HFFc6 (cell line): ENCODE measurements around the gene MBD3L3. TPM values are rescaled to one million over a fixed set of nuclear protein-coding genes. Genes with fewer than 3 reads are reported as not detected.
"Not testable (repeated sequence)": the region's sequence is repeated elsewhere in the genome, so short reads cannot be mapped to it uniquely, and the experiment has no call there.

Source experiments
- DNase-seq: peaks from one replicate; pipeline ENCODE4 v3.0.0-alpha.2; 2018
- H3K27ac Mint-ChIP-seq: 2 replicates; pipeline ENCODE4 v1.8.0; 2020; ENCODE audit warnings: mild to moderate bottlenecking, mixed read lengths
- H3K27me3 Mint-ChIP-seq: 2 replicates; pipeline ENCODE4 v1.8.0; 2021; ENCODE audit warnings: mild to moderate bottlenecking, moderate library complexity, mixed read lengths; ENCODE audit not compliant: insufficient read depth
- H3K36me3 Mint-ChIP-seq: 2 replicates; pipeline ENCODE4 v1.8.0; 2021; ENCODE audit warnings: low read depth, mixed read lengths
- H3K4me1 Mint-ChIP-seq: 2 replicates; pipeline ENCODE4 v1.8.0; 2020; ENCODE audit warnings: low read depth, mixed read lengths
- H3K4me3 Mint-ChIP-seq: 2 replicates; pipeline ENCODE4 v1.8.0; 2020; ENCODE audit warnings: mild to moderate bottlenecking, moderate library complexity, mixed read lengths
- H3K9me3 Mint-ChIP-seq: 2 replicates; pipeline ENCODE4 v1.8.0; 2020; ENCODE audit warnings: mild to moderate bottlenecking, mixed read lengths
- total RNA-seq, 6 experiments: library from RNA; stranded (reverse); fragmentation: NEBNext Ultra II Directional; extraction: Animal tissue kit (Norgen Biotek cat#: 25700); gene quantifications; 2 replicates in 1 of 6; 3 replicates in 5 of 6; pipeline ENCODE4 v1.2.3, GENCODE V29; 2021
- TF ChIP-seq, protein P1 (sequence below): fragments of 200-600 bp; sonication (generic); IDR thresholded peaks from 2 replicates; pipeline ENCODE4 v1.5.0; 2021; ENCODE audit warnings: antibody characterized with exemption, mild to moderate bottlenecking

The MBD3L3 gene
- total RNA-seq, 6 experiments from 2014 or later = not detected

DNA sequence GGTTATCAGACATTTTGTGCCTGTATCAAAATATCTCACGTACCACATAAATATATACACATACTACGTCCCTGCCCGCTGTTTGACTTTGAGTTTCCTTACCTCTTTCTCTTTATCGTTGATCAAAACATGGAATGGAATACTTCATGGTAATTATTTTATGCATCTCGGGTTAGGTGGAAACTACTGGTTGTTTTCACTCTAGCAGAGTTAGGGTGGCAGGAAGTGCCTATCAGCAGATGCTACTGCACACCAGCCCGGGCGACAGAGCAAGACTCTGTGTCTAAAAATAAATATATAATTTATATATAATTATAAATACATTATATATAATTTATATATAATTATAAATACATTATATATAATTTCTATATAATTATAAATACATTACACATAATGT, 5.6 kb downstream of the MBD3L3 start:
- DNase-seq, H3K27ac Mint-ChIP-seq, H3K36me3 Mint-ChIP-seq, H3K27me3 Mint-ChIP-seq, H3K9me3 Mint-ChIP-seq, H3K4me1 Mint-ChIP-seq, H3K4me3 Mint-ChIP-seq: not testable (repeated sequence)

DNA sequence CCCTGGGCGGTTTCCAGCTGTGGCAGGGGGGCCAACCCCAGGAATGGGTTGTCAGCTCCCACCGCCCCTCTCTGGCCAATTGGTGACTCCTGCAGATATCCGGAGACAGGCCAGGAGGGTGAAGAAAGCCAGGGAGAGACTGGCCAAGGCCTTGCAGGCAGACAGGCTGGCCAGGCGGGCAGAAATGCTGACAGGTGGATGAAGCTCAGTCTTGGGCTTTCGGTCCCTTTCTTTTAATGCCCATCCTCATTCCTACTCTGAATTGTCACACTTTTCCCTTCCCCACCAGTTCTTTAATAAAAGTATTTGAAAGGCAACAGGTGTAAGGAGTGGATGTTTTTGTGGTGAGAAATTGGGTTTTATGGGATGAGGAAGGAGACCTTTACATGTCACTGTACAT, 7.1 kb downstream of the MBD3L3 start:
- not testable (repeated sequence) for H3K27me3 Mint-ChIP-seq, DNase-seq, H3K4me3 Mint-ChIP-seq, H3K4me1 Mint-ChIP-seq, H3K9me3 Mint-ChIP-seq, H3K27ac Mint-ChIP-seq, H3K36me3 Mint-ChIP-seq

DNA sequence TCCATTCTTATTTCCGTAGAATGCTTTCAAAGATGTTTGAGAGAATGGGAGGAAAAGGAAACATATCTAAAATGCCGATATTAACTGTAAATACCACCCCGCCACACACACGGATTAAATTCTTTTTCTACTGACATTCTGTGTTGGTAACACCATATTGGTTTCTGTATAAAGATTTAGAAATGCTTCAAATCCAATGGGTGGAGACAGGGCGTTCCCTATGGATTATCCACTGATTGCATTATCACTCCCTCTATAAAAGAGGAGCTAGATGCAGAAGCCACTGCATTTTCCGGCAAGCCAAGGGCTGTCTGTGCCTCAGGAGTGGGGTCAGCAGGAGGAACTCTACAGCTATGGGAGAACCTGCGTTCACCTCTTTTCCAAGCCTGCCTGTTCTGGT, 9.5 kb downstream of the MBD3L3 start, which contains the start of gene MBD3L2:
Gene MBD3L2, plus strand, starts transcription at position 301 of the 400 bp plus-strand sequence. Its CDS starts 53 bp downstream, at position 354.
- not testable (repeated sequence) for H3K4me1 Mint-ChIP-seq, H3K9me3 Mint-ChIP-seq, H3K36me3 Mint-ChIP-seq, H3K4me3 Mint-ChIP-seq, H3K27ac Mint-ChIP-seq, DNase-seq, H3K27me3 Mint-ChIP-seq

DNA sequence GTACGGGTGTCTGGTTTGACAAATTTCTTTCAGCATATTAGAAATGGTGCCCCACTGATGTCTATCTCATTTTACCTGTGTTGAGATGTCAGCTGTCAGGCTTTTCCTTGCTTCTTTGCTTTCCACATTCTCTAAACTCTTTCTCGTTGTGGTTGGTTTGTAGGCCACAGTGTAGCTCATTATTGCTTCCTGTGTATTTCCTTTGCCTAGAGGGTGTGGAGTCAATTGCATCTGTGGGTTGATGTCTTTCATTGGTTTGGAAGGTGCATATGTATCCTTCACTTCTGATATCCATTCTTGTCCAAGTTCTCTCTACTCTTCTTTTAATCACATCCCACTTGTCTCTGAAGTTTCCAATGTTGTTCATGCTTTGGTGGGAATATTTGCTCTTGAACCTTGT, 16.9 kb downstream of the MBD3L3 start:
- H3K4me1 Mint-ChIP-seq, H3K9me3 Mint-ChIP-seq, DNase-seq, H3K27me3 Mint-ChIP-seq, H3K4me3 Mint-ChIP-seq, H3K27ac Mint-ChIP-seq, H3K36me3 Mint-ChIP-seq: not testable (repeated sequence)

DNA sequence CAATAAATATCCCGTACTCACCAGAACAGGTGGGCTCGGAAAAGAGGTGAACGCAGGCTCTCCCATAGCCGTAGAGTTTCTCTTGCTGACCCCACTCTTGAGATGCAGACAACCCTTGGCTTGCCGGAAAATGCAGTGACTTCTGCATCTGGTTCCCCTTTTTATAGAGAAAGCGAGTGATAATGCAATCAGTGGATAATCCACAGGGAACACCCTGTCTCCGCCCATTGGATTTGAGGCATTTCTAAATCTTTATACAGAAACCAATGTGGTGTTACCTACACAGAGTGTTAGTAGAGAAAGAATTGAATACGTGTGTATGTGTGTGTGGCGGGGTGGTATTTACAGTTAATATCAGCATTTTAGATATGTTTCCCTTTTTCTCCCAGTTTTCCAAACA, 18.4 kb downstream of the MBD3L3 start, which contains the start of gene MBD3L4:
Gene MBD3L4, minus strand, starts transcription at position 101 of the 400 bp plus-strand sequence. Its CDS starts 35 bp downstream, at position 66.
- H3K27ac Mint-ChIP-seq, DNase-seq, H3K27me3 Mint-ChIP-seq, H3K9me3 Mint-ChIP-seq, H3K36me3 Mint-ChIP-seq, H3K4me3 Mint-ChIP-seq, H3K4me1 Mint-ChIP-seq: not testable (repeated sequence)

DNA sequence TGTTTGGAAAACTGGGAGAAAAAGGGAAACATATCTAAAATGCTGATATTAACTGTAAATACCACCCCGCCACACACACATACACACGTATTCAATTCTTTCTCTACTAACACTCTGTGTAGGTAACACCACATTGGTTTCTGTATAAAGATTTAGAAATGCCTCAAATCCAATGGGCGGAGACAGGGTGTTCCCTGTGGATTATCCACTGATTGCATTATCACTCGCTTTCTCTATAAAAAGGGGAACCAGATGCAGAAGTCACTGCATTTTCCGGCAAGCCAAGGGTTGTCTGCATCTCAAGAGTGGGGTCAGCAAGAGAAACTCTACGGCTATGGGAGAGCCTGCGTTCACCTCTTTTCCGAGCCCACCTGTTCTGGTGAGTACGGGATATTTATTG, 28.2 kb downstream of the MBD3L3 start, which contains the start of gene MBD3L5:
Gene MBD3L5, plus strand, starts transcription at position 301 of the 400 bp plus-strand sequence. Its CDS starts 34 bp downstream, at position 335.
- not testable (repeated sequence) for H3K27ac Mint-ChIP-seq, H3K4me1 Mint-ChIP-seq, H3K9me3 Mint-ChIP-seq, DNase-seq, H3K4me3 Mint-ChIP-seq, H3K27me3 Mint-ChIP-seq, H3K36me3 Mint-ChIP-seq

DNA sequence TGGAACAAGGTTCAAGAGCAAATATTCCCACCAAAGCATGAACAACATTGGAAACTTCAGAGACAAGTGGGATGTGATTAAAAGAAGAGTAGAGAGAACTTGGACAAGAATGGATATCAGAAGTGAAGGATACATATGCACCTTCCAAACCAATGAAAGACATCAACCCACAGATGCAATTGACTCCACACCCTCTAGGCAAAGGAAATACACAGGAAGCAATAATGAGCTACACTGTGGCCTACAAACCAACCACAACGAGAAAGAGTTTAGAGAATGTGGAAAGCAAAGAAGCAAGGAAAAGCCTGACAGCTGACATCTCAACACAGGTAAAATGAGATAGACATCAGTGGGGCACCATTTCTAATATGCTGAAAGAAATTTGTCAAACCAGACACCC, 29.7 kb downstream of the MBD3L3 start:
- H3K9me3 Mint-ChIP-seq, H3K36me3 Mint-ChIP-seq, H3K4me3 Mint-ChIP-seq, H3K4me1 Mint-ChIP-seq, H3K27me3 Mint-ChIP-seq, H3K27ac Mint-ChIP-seq, DNase-seq: not testable (repeated sequence)

DNA sequence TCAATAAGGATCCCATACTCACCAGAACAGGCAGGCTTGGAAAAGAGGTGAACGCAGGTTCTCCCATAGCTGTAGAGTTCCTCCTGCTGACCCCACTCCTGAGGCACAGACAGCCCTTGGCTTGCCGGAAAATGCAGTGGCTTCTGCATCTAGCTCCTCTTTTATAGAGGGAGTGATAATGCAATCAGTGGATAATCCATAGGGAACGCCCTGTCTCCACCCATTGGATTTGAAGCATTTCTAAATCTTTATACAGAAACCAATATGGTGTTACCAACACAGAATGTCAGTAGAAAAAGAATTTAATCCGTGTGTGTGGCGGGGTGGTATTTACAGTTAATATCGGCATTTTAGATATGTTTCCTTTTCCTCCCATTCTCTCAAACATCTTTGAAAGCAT, 37.1 kb downstream of the MBD3L3 start, which contains the start of gene MBD3L2B:
Gene MBD3L2B, minus strand, starts transcription at position 101 of the 400 bp plus-strand sequence. Its CDS starts 34 bp downstream, at position 67.
- DNase-seq, H3K36me3 Mint-ChIP-seq: not testable (repeated sequence)

DNA sequence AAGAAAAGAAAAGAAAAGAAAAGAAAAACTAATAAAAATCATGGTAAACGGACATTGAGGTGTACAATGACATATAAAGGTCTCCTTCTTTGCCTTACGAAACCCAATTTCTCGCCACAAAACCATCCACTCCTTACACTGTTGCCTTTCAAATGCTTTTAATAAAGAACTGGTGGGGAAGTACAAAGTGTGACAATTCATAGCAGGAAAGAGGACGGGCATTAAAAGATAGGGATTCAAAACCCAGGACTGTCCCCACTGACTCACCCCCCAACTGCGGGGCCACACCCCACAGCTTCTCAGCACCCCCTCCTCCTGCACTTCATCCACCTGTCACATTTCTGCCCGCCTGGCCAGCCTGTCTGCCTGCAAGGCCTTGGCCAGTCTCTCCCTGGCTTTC, 39.6 kb downstream of the MBD3L3 start:
- no peak for DNase-seq
- Mint-ChIP-seq H3K27ac (no peak overlapping the region), H3K4me1 (no peaks in the 10 kb centered on the region), H3K27me3 (no peaks in the 10 kb centered on the region), H3K4me3 (no peak overlapping the region), H3K9me3 (no peaks in the 10 kb centered on the region; the same call in 1 of the 2 replicates), H3K36me3 (no peaks in the 10 kb centered on the region)
- TF ChIP-seq, protein P1, sequence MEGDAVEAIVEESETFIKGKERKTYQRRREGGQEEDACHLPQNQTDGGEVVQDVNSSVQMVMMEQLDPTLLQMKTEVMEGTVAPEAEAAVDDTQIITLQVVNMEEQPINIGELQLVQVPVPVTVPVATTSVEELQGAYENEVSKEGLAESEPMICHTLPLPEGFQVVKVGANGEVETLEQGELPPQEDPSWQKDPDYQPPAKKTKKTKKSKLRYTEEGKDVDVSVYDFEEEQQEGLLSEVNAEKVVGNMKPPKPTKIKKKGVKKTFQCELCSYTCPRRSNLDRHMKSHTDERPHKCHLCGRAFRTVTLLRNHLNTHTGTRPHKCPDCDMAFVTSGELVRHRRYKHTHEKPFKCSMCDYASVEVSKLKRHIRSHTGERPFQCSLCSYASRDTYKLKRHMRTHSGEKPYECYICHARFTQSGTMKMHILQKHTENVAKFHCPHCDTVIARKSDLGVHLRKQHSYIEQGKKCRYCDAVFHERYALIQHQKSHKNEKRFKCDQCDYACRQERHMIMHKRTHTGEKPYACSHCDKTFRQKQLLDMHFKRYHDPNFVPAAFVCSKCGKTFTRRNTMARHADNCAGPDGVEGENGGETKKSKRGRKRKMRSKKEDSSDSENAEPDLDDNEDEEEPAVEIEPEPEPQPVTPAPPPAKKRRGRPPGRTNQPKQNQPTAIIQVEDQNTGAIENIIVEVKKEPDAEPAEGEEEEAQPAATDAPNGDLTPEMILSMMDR = no peak

More for the DNA sequence above, 37.1 kb downstream of the MBD3L3 start, which contains the start of gene MBD3L2B:
- H3K27me3 Mint-ChIP-seq, H3K27ac Mint-ChIP-seq, H3K4me3 Mint-ChIP-seq, H3K4me1 Mint-ChIP-seq, H3K9me3 Mint-ChIP-seq: not testable (repeated sequence)

DNA sequence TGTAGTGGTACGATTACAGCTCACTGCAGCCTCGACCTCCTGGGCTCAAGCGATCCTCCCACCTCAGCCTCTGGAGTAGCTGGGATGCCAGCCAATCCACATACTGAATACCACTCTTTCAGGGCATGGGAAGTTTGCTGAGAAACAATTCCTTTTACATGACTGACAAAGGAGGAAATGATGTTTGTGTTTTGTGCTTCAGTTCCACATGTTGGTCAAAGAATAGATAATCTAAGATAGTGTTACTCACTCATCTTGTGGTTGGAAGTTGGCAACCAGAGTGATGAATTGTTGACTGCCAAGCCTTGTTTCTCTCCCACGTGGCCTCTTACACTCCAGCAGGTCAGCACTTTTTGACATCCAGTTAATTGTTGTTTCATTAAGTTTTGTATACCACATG, 44.8 kb downstream of the MBD3L3 start:
- peaks cover 5% of the 10 kb centered on the region; the same call in 1 of the 2 replicates for H3K36me3 Mint-ChIP-seq
- H3K27me3 Mint-ChIP-seq = peaks cover 6% of the 10 kb centered on the region
- TF ChIP-seq, protein P1 = no peak
- H3K4me1 Mint-ChIP-seq = no peaks in the 10 kb centered on the region
- no peak overlapping the region for H3K4me3 Mint-ChIP-seq
- peaks cover 9% of the 10 kb centered on the region; the same call in 1 of the 2 replicates for H3K9me3 Mint-ChIP-seq
- no peak overlapping the region for H3K27ac Mint-ChIP-seq
- DNase-seq = peak; percentile 2
